ENCODE measurements around the gene ASB2.

ASB2 gene

DNA sequence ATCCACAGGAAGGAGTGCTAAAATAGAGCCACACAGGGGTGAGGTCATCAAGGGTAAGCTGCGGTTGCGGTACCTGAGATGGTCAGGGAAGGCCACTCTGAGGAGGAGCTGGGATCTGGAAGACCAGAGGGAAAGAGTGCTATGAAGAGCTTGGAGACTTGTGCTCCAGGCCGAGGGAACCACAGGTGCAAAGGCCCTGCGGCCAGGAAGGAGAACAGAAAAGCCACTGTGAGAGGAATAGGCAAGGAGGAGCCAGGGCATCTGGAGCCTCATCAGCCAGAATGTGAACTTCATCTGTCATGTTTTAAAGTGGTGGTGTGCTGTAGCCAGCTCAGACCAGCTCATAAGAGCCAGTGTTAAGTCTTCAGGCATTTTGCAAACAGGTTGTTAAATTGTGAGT, 15.3 kb upstream of the ASB2 start:
- no peaks in the 10 kb centered on the region for H3K9me3 ChIP-seq (ENCODE audit: control insufficient read depth, insufficient read depth, low read depth, low read length)
- no peak overlapping the region for H3K4me3 ChIP-seq (ENCODE audit: low read depth, low read length)
- H3K27ac ChIP-seq (ENCODE audit: extremely low read depth, low read depth, low read length): no peak overlapping the region
- H3K4me1 ChIP-seq (ENCODE audit: control insufficient read depth, insufficient read depth, low read length): no peaks in the 10 kb centered on the region
- no peaks in the 10 kb centered on the region for H3K36me3 ChIP-seq (ENCODE audit: control insufficient read depth in 2 of 2, insufficient read depth in 1 of 2, low read length in 2 of 2)
- ChIA-PET CTCF (interaction anchor here (0.8 to 2.3 kb wide), 5 partner anchors 9 to 145 kb away, joined by 3 to 15 read pairs (median 5); no protein-coding TSS in a partner anchor), POLR2A (no interaction called here)
- TF ChIP-seq, protein P1, sequence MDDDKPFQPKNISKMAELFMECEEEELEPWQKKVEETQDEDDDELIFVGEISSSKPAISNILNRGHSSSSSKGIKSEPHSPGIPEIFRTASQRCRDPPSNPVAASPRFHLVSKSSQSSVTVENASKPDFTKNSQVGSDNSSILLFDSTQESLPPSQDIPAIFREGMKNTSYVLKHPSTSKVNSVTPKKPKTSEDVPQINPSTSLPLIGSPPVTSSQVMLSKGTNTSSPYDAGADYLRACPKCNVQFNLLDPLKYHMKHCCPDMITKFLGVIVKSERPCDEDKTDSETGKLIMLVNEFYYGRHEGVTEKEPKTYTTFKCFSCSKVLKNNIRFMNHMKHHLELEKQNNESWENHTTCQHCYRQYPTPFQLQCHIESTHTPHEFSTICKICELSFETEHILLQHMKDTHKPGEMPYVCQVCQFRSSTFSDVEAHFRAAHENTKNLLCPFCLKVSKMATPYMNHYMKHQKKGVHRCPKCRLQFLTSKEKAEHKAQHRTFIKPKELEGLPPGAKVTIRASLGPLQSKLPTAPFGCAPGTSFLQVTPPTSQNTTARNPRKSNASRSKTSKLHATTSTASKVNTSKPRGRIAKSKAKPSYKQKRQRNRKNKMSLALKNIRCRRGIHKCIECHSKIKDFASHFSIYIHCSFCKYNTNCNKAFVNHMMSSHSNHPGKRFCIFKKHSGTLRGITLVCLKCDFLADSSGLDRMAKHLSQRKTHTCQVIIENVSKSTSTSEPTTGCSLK (tag by site-specific recombination; IDR thresholded peaks at IDR 0.05): no peak
- TF ChIP-seq ZNF623 (tag by site-specific recombination; IDR thresholded peaks at IDR 0.05): peak; percentile 93

DNA sequence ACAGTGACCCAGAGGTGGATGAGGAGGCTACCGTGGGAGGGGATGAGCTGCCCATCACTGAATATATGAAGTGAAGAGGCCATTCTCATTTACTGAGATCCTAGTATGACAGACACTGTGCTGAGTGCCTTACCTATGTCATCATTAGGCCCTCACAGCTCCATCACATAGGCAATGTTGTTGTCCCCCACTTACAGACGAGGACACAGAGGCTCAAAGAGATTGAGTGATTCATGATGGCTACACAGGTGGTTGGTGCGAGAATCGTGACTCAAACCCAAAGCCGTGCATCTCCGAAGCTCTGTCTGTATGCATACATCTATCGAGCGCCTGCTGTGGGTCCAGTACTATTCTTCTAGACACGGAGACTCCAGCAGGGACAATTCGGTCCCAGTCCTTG, 14.8 kb upstream of the ASB2 start:
- Histone ChIP-seq H3K4me1 (ENCODE audit: control insufficient read depth, insufficient read depth, low read length) (no peaks in the 10 kb centered on the region), H3K9me3 (ENCODE audit: control insufficient read depth, insufficient read depth, low read depth, low read length) (no peaks in the 10 kb centered on the region), H3K4me3 (ENCODE audit: low read depth, low read length) (no peak overlapping the region), H3K27ac (ENCODE audit: extremely low read depth, low read depth, low read length) (no peak overlapping the region), H3K36me3 (ENCODE audit: control insufficient read depth in 2 of 2, insufficient read depth in 1 of 2, low read length in 2 of 2) (no peaks in the 10 kb centered on the region)
- ChIA-PET POLR2A (no interaction called here), CTCF (interaction anchor here (0.8 to 2.3 kb wide), 4 partner anchors 10 to 52 kb away, joined by 3 to 15 read pairs (median 8); no protein-coding TSS in a partner anchor)
- no peak for TF ChIP-seq ZNF416 (tag by site-specific recombination; IDR thresholded peaks at IDR 0.05)
- TF ChIP-seq GLI2 (tag by site-specific recombination; IDR thresholded peaks at IDR 0.05; ENCODE audit: borderline replicate concordance, low read depth): no peak
- TF ChIP-seq, protein P2, sequence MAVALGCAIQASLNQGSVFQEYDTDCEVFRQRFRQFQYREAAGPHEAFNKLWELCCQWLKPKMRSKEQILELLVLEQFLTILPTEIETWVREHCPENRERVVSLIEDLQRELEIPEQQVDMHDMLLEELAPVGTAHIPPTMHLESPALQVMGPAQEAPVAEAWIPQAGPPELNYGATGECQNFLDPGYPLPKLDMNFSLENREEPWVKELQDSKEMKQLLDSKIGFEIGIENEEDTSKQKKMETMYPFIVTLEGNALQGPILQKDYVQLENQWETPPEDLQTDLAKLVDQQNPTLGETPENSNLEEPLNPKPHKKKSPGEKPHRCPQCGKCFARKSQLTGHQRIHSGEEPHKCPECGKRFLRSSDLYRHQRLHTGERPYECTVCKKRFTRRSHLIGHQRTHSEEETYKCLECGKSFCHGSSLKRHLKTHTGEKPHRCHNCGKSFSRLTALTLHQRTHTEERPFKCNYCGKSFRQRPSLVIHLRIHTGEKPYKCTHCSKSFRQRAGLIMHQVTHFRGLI (tag by site-specific recombination; IDR thresholded peaks at IDR 0.05): no peak
- TF ChIP-seq PATZ1 (tag by site-specific recombination; IDR thresholded peaks at IDR 0.05): no peak
- TF ChIP-seq ZNF560 (tag by site-specific recombination; IDR thresholded peaks at IDR 0.05; ENCODE audit: borderline replicate concordance): no peak
- no peak for TF ChIP-seq ZBTB1 (tag by site-specific recombination; IDR thresholded peaks at IDR 0.05)
- no peak for TF ChIP-seq ZNF664 (tag by site-specific recombination; IDR thresholded peaks at IDR 0.05)
- no peak for TF ChIP-seq ZNF529 (tag by site-specific recombination; IDR thresholded peaks at IDR 0.05; ENCODE audit: insufficient replicate concordance)
- TF ChIP-seq, protein P3, sequence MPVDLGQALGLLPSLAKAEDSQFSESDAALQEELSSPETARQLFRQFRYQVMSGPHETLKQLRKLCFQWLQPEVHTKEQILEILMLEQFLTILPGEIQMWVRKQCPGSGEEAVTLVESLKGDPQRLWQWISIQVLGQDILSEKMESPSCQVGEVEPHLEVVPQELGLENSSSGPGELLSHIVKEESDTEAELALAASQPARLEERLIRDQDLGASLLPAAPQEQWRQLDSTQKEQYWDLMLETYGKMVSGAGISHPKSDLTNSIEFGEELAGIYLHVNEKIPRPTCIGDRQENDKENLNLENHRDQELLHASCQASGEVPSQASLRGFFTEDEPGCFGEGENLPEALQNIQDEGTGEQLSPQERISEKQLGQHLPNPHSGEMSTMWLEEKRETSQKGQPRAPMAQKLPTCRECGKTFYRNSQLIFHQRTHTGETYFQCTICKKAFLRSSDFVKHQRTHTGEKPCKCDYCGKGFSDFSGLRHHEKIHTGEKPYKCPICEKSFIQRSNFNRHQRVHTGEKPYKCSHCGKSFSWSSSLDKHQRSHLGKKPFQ (tag by site-specific recombination; IDR thresholded peaks at IDR 0.05): no peak
- TF ChIP-seq ZNF221 (tag by site-specific recombination; IDR thresholded peaks at IDR 0.05; ENCODE audit: borderline replicate concordance): no peak
- TF ChIP-seq, protein P4, sequence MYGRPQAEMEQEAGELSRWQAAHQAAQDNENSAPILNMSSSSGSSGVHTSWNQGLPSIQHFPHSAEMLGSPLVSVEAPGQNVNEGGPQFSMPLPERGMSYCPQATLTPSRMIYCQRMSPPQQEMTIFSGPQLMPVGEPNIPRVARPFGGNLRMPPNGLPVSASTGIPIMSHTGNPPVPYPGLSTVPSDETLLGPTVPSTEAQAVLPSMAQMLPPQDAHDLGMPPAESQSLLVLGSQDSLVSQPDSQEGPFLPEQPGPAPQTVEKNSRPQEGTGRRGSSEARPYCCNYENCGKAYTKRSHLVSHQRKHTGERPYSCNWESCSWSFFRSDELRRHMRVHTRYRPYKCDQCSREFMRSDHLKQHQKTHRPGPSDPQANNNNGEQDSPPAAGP (tag by site-specific recombination; IDR thresholded peaks at IDR 0.05): no peak
- TF ChIP-seq ZNF155 (tag by site-specific recombination; IDR thresholded peaks at IDR 0.05): no peak

Data from HEK293 (cell line).